ENCODE measurements around the gene PTPN5.

Gene PTPN5

DNA sequence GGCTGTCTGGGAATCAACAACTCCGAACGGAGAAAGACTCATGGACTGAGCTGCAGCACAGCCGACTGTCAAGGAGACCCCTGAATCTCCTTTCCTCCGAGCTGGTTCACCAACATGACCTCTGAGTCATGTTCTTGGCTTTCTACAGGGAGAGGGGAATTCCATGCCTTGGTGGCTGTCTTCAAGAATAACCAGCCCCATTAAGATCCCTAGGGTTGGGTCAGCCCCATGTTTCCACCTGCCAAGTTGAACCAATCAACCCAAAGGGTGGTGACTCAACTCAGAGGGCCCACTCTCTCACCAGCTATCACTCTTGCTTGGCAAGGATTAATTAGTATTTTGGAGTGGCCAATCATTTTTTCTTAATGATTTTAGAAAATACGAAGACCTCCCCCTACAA, 37.3 kb downstream of the PTPN5 start:
- Histone ChIP-seq H3K36me3 (ENCODE audit: control insufficient read depth in 1 of 2, insufficient read depth in 2 of 2, low read length in 2 of 2) (no peaks in the 10 kb centered on the region), H3K9me3 (ENCODE audit: control insufficient read depth in 1 of 2, low read length in 2 of 2) (no peaks in the 10 kb centered on the region), H3K4me3 (ENCODE audit: low read depth in 1 of 2, low read length in 2 of 2) (no peak overlapping the region), H3K27me3 (ENCODE audit: low read depth, low read length) (no peaks in the 10 kb centered on the region), H3K27ac (ENCODE audit: low read length) (no peak overlapping the region), H3K4me1 (ENCODE audit: control insufficient read depth in 1 of 2, insufficient read depth in 2 of 2, low read length in 2 of 2) (no peaks in the 10 kb centered on the region)

DNA sequence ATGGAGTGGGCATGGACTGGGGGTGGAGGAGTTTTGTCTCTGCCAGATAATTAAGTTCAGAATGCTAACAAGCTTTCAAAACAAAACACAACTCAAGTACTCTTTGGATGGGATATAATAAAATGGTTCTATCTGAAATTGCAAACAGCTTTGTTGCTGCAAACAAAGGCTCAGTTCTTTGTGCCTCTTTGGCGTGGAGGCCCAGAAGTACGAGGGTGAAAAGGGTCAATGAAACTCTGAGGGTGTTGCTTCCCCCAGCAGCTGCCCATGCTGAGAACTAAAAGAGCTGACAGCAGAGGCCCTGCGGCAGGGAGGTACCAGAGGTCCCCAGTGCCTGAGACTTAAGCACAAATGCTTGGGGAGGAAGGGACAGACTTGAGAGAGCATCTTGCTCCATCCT, 39.1 kb downstream of the PTPN5 start:
- Histone ChIP-seq H3K27ac (ENCODE audit: low read length) (no peak overlapping the region), H3K9me3 (ENCODE audit: control insufficient read depth in 1 of 2, low read length in 2 of 2) (no peaks in the 10 kb centered on the region), H3K36me3 (ENCODE audit: control insufficient read depth in 1 of 2, insufficient read depth in 2 of 2, low read length in 2 of 2) (no peaks in the 10 kb centered on the region), H3K4me1 (ENCODE audit: control insufficient read depth in 1 of 2, insufficient read depth in 2 of 2, low read length in 2 of 2) (no peaks in the 10 kb centered on the region), H3K27me3 (ENCODE audit: low read depth, low read length) (no peaks in the 10 kb centered on the region), H3K4me3 (ENCODE audit: low read depth in 1 of 2, low read length in 2 of 2) (no peak overlapping the region)

DNA sequence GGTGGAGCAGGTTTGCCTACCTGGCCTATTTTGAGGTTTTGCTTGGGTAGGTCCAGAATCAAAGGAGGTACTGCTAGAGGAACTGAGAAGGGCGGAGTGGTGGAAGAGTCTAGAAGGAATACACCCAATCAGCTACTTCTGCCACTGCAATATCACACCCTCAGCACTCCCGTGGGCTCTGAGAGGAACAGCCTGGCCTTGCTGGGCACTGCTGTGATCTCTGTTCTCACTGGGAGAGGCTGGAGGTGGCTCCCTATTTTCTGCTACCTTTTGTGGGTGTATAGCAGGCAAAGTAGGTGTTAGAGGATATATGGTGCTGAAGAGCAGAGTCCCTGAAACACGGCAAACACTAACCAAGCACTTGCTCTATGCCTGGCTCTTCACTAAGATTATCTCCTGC, 40.7 kb downstream of the PTPN5 start:
- Histone ChIP-seq H3K4me1 (ENCODE audit: control insufficient read depth in 1 of 2, insufficient read depth in 2 of 2, low read length in 2 of 2) (no peaks in the 10 kb centered on the region), H3K27ac (ENCODE audit: low read length) (no peak overlapping the region), H3K9me3 (ENCODE audit: control insufficient read depth in 1 of 2, low read length in 2 of 2) (no peaks in the 10 kb centered on the region), H3K36me3 (ENCODE audit: control insufficient read depth in 1 of 2, insufficient read depth in 2 of 2, low read length in 2 of 2) (no peaks in the 10 kb centered on the region), H3K4me3 (ENCODE audit: low read depth in 1 of 2, low read length in 2 of 2) (no peak overlapping the region), H3K27me3 (ENCODE audit: low read depth, low read length) (no peaks in the 10 kb centered on the region)

DNA sequence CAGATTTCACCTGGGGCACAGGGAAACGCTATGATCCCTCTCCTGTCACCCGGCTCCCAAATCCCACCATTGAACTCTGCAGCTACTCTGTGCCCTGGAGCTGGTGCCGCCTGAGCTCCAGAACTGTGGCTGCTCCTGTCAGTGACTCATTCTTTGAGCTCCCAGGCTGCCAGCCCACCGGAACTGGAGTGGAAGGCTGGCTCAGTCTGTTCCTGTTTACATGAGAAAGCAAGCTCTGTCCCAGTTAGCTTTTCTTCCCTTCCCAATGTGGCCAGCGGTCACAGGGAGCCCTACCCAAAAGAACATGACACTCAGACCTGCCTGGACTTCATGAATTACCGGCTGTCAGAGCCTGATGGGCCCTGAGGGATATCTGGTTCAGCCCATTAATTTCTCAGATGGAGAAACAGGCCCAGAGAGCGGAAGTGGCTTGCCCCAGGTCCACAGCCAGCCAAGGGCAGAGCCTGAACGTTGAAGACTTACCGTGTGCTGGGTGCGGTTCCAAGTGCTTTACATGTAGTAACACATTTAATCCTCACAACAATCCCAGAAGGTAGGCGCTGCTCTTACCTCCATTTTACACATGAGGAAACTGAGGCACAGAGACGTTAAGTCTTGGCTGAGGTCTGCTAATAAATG, 41.8 kb downstream of the PTPN5 start:
- Histone ChIP-seq H3K36me3 (ENCODE audit: control insufficient read depth in 1 of 2, insufficient read depth in 2 of 2, low read length in 2 of 2) (no peaks in the 10 kb centered on the region), H3K27ac (ENCODE audit: low read length) (no peak overlapping the region), H3K4me3 (ENCODE audit: low read depth in 1 of 2, low read length in 2 of 2) (no peak overlapping the region), H3K9me3 (ENCODE audit: control insufficient read depth in 1 of 2, low read length in 2 of 2) (no peaks in the 10 kb centered on the region), H3K27me3 (ENCODE audit: low read depth, low read length) (no peaks in the 10 kb centered on the region), H3K4me1 (ENCODE audit: control insufficient read depth in 1 of 2, insufficient read depth in 2 of 2, low read length in 2 of 2) (no peaks in the 10 kb centered on the region)

DNA sequence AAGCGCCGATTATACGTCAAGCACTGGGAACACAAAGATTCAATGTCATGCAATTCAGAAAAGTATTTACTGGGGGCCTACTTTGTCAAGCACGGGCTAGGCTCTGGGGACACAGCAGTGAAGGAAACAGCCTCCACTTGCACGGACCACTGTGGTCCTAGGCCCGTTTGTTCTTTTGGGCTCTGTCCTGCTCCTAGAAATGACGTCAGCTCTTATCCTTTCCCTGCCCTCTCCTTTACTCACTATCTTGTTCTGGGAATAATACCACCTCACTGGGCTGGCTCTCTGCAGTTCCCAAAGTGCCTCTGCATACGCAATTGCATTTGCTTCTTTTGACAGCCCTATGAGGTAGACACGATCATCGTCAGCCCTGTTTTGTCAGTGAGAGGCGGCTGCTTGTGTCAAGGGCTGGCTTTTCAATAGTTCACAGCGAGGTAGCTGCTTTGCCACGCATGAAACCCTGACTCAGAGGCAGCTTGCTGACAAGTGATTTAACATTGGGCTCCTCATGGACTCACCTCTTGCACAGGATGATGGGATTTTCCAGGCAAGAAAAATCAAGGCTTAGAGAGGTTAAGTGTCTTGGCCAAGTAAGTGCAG, 42.7 kb downstream of the PTPN5 start:
- H3K4me3 ChIP-seq (ENCODE audit: low read depth in 1 of 2, low read length in 2 of 2) = no peak overlapping the region

DNA sequence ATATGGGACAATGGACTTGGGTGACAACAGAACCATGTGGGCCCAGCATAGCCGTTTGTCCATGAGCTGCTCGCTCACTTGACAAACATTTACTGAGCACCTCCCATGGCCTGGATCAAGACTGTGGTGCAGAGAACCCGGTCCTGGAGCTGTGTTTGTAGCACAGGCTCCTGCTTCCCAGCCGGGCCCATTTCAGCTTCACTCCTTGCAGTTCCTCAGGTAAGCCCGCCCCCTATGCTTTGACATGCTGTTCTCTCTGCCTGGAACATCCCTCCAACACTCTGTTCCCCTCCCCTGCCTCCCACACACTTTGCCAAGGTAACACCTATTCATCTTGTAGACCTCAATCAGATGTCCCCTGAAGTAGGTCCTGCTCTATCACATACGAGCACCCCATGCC, 46.3 kb downstream of the PTPN5 start:
- no peak overlapping the region for H3K27ac ChIP-seq (ENCODE audit: low read length)
- H3K27me3 ChIP-seq (ENCODE audit: low read depth, low read length) = no peaks in the 10 kb centered on the region
- H3K36me3 ChIP-seq (ENCODE audit: control insufficient read depth in 1 of 2, insufficient read depth in 2 of 2, low read length in 2 of 2) = no peaks in the 10 kb centered on the region
- H3K9me3 ChIP-seq (ENCODE audit: control insufficient read depth in 1 of 2, low read length in 2 of 2) = no peaks in the 10 kb centered on the region
- H3K4me1 ChIP-seq (ENCODE audit: control insufficient read depth in 1 of 2, insufficient read depth in 2 of 2, low read length in 2 of 2) = no peaks in the 10 kb centered on the region
- H3K4me3 ChIP-seq (ENCODE audit: low read depth in 1 of 2, low read length in 2 of 2) = no peak overlapping the region

More for the DNA sequence above, 42.7 kb downstream of the PTPN5 start:
- Histone ChIP-seq H3K9me3 (ENCODE audit: control insufficient read depth in 1 of 2, low read length in 2 of 2) (no peaks in the 10 kb centered on the region), H3K36me3 (ENCODE audit: control insufficient read depth in 1 of 2, insufficient read depth in 2 of 2, low read length in 2 of 2) (no peaks in the 10 kb centered on the region), H3K4me1 (ENCODE audit: control insufficient read depth in 1 of 2, insufficient read depth in 2 of 2, low read length in 2 of 2) (no peaks in the 10 kb centered on the region), H3K27me3 (ENCODE audit: low read depth, low read length) (no peaks in the 10 kb centered on the region), H3K27ac (ENCODE audit: low read length) (no peak overlapping the region)

DNA sequence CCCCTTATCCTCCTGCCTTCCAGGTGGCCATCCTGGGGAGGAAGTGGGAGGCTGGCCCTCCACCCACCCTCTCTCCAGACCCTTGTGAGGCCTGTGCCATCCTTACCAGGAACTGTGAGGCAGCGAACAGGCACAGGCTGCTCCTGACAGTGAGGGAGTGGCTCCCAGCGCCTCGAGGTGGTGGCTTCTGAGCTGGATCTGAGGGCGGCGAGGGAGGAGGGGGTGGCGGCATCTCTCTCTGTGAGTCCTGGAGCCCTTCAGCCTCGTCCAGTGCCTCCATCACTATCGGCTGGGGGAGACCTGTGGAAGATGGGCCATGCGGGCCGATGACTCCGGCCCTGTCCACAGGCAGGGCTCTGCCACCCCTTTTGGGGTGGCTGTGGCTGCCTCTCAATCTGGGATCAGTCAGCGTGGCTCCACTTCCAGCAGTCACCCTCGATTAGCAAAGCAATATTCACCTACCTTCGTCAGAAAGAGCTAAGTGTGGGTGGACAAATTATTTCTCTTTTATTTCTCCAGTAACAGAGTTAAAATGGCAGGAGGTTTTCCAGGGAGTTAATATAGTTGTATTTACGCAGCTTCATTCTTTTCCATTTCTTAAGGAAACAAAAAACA, 47.6 kb downstream of the PTPN5 start:
- Histone ChIP-seq H3K4me1 (ENCODE audit: control insufficient read depth in 1 of 2, insufficient read depth in 2 of 2, low read length in 2 of 2) (no peaks in the 10 kb centered on the region), H3K27me3 (ENCODE audit: low read depth, low read length) (no peaks in the 10 kb centered on the region), H3K4me3 (ENCODE audit: low read depth in 1 of 2, low read length in 2 of 2) (no peak overlapping the region), H3K9me3 (ENCODE audit: control insufficient read depth in 1 of 2, low read length in 2 of 2) (no peaks in the 10 kb centered on the region), H3K36me3 (ENCODE audit: control insufficient read depth in 1 of 2, insufficient read depth in 2 of 2, low read length in 2 of 2) (no peaks in the 10 kb centered on the region), H3K27ac (ENCODE audit: low read length) (no peak overlapping the region)

DNA sequence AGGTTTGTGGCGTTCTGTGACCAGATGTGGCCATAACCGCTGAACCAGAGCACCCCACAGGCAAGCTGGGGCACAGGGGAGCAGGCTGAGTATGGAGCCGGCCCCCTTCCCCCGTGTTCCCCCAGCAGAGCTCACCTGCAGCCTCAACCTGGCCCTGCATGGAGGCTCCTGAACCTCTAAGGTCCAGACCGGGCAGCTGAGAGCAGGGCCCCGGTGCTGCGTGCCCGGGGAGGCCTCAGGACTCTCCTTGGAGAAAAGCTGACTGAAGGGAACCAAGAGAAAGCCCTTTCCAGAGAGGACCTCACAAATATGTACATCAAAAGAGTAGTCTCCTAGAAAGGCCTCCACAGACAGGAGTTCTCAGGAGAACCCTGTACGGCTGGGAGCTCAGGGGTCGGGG, 48.2 kb downstream of the PTPN5 start:
- no peak overlapping the region for H3K4me3 ChIP-seq (ENCODE audit: low read depth in 1 of 2, low read length in 2 of 2)
- no peaks in the 10 kb centered on the region for H3K9me3 ChIP-seq (ENCODE audit: control insufficient read depth in 1 of 2, low read length in 2 of 2)
- no peaks in the 10 kb centered on the region for H3K4me1 ChIP-seq (ENCODE audit: control insufficient read depth in 1 of 2, insufficient read depth in 2 of 2, low read length in 2 of 2)
- H3K27ac ChIP-seq (ENCODE audit: low read length) = no peak overlapping the region
- no peaks in the 10 kb centered on the region for H3K36me3 ChIP-seq (ENCODE audit: control insufficient read depth in 1 of 2, insufficient read depth in 2 of 2, low read length in 2 of 2)
- H3K27me3 ChIP-seq (ENCODE audit: low read depth, low read length) = no peaks in the 10 kb centered on the region

DNA sequence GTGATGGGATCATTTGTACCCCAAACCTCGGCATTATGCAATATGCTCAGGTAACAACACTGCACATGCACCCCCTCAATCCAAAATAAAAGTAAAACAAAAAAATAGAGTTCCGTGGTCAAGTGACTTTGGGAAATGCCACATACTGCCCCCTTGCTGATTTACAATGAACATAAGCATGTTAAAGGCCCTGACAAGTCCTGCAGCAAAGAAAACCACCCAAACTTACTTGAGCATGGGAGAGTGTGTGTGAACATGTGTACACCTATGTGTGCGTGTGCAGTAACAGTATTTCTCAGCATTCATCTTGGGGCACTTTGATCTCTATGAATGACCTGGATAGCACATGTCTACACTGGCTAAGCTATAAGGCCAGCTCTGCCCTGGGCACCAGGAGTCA, 49.8 kb downstream of the PTPN5 start:
- Histone ChIP-seq H3K27ac (ENCODE audit: low read length) (no peak overlapping the region), H3K4me1 (ENCODE audit: control insufficient read depth in 1 of 2, insufficient read depth in 2 of 2, low read length in 2 of 2) (no peaks in the 10 kb centered on the region), H3K27me3 (ENCODE audit: low read depth, low read length) (no peaks in the 10 kb centered on the region), H3K9me3 (ENCODE audit: control insufficient read depth in 1 of 2, low read length in 2 of 2) (no peaks in the 10 kb centered on the region), H3K4me3 (ENCODE audit: low read depth in 1 of 2, low read length in 2 of 2) (no peak overlapping the region), H3K36me3 (ENCODE audit: control insufficient read depth in 1 of 2, insufficient read depth in 2 of 2, low read length in 2 of 2) (no peaks in the 10 kb centered on the region)

DNA sequence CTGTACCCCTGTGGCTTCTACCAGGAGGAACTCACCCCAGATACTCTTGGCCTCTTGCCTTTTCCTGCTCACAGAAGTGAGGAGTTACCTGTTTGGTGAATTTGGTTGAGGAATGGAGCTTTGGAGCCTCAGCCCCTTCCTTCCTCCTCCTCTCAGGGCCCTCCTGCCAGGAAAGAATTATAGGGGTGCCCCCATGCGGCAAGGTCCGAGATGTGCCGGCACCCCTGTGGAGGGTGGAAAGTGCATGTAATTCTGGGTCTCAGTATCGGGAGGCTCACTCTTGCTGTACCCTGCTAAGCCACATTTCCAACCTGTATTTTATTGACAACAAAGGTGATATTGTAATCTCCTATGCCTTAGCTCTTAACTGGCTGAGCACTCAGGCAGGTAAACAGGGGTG, 51.9 kb downstream of the PTPN5 start:
- Histone ChIP-seq H3K27me3 (ENCODE audit: low read depth, low read length) (no peaks in the 10 kb centered on the region), H3K27ac (ENCODE audit: low read length) (no peak overlapping the region), H3K9me3 (ENCODE audit: control insufficient read depth in 1 of 2, low read length in 2 of 2) (no peaks in the 10 kb centered on the region), H3K36me3 (ENCODE audit: control insufficient read depth in 1 of 2, insufficient read depth in 2 of 2, low read length in 2 of 2) (no peaks in the 10 kb centered on the region), H3K4me3 (ENCODE audit: low read depth in 1 of 2, low read length in 2 of 2) (no peak overlapping the region), H3K4me1 (ENCODE audit: control insufficient read depth in 1 of 2, insufficient read depth in 2 of 2, low read length in 2 of 2) (no peaks in the 10 kb centered on the region)

DNA sequence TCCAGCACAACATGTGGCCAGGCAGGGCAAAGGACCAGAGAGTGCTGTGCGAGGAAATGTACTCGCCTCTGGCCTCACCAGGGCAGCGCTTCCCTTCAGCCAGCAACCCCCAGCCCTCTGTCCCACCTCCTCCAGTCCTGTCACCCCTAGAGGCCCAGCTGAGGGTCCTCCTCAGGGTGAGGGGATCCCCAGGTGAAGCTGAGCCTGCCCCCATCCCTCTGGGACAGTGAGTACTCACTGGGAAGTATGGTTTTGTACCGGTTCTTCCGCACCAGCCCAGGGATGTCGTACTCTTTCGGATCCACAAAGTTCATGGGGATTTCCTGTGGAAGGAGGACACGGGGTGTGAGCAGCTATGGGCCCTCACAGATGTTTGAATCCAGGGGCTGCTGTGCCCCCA, 54.0 kb downstream of the PTPN5 start:
- H3K9me3 ChIP-seq (ENCODE audit: control insufficient read depth in 1 of 2, low read length in 2 of 2) = no peaks in the 10 kb centered on the region
- no peak overlapping the region for H3K4me3 ChIP-seq (ENCODE audit: low read depth in 1 of 2, low read length in 2 of 2)
- H3K27ac ChIP-seq (ENCODE audit: low read length) = no peak overlapping the region

More for the DNA sequence above, 54.0 kb downstream of the PTPN5 start:
- H3K36me3 ChIP-seq (ENCODE audit: control insufficient read depth in 1 of 2, insufficient read depth in 2 of 2, low read length in 2 of 2) = no peaks in the 10 kb centered on the region
- H3K4me1 ChIP-seq (ENCODE audit: control insufficient read depth in 1 of 2, insufficient read depth in 2 of 2, low read length in 2 of 2) = no peaks in the 10 kb centered on the region
- H3K27me3 ChIP-seq (ENCODE audit: low read depth, low read length) = no peaks in the 10 kb centered on the region

Data from muscle layer of duodenum (tissue), 2 donors.